GM12878 (cell line): ENCODE measurements around the gene ZNG1B. TPM values are rescaled to one million over a fixed set of nuclear protein-coding genes. Genes with fewer than 3 reads are reported as not detected.
"Not testable (repeated sequence)": the region's sequence is repeated elsewhere in the genome, so short reads cannot be mapped to it uniquely, and the experiment has no call there.

Source experiments
- ATAC-seq: fragments of 200-7000 bp; cut with Tn5 transposase; 3 replicates; pipeline ENCODE4 v1.9.1; 2020; ENCODE audit warnings: mild to moderate bottlenecking, moderate library complexity
- BruUV-seq: library from RNA; stranded (reverse); fragments of 400-500 nt; replicated peaks from 2 replicates; lab custom pipeline; 2021; lab: Mats Ljungman, UMichigan
- CTCF ChIA-PET: fragments of 300-600 bp; sonication (Branson Sonifier 250); formaldehyde crosslinking; extraction: SDS; loops from one replicate; lab custom pipeline; 2021; ENCODE audit warnings: inconsistent platforms; lab: Yijun Ruan, JAX
- POLR2A ChIA-PET: fragments of 350-600 bp; formaldehyde crosslinking; extraction: SDS; loops from one replicate; lab custom pipeline; 2021; ENCODE audit warnings: inconsistent platforms; lab: Charles Lee
- RAD21 ChIA-PET: fragments of 300-600 bp; sonication (Branson Sonifier 250); formaldehyde crosslinking; loops from one replicate; lab custom pipeline; 2023; ENCODE audit warnings: antibody characterized with exemption; ENCODE audit not compliant: unreplicated experiment; lab: Charles Lee
- SMC1A ChIA-PET: fragments of 300-600 bp; sonication (Branson Sonifier 250); formaldehyde crosslinking; loops from one replicate; lab custom pipeline; 2023; ENCODE audit not compliant: unreplicated experiment, uncharacterized antibody; lab: Charles Lee
- DNase-seq: peaks from one replicate; pipeline ENCODE4 v3.0.0-alpha.2; 2011; ENCODE audit warnings: low read depth, low spot score
- FAIRE-seq: peaks from 3 replicates; lab custom pipeline; 2011; peaks lifted over from hg19 to GRCh38; lab: Jason Lieb, UNC
- H2AFZ ChIP-seq: 2 replicates; pipeline ENCODE4 v1.6.0; 2011; ENCODE audit warnings: low read depth, low read length, control low read depth; ENCODE audit not compliant: control insufficient read depth
- H3K27ac ChIP-seq: 2 replicates; pipeline ENCODE4 v1.5.1; 2011; ENCODE audit warnings: control low read depth; ENCODE audit not compliant: control insufficient read depth, insufficient read depth
- H3K27me3 ChIP-seq, 2 experiments: replicated peaks in 1 of 2; 2 replicates each; pipeline versions ENCODE4 v1.6.0 to v1.6.1; 2011; ENCODE audit warnings: low read length in 1 of 2; ENCODE audit not compliant: control insufficient read depth in 2 of 2, insufficient read depth in 2 of 2
- H3K36me3 ChIP-seq, 2 experiments: 2 replicates each; pipeline ENCODE4 v1.5.1; 2011; ENCODE audit warnings: low read length in 1 of 2; ENCODE audit not compliant: control insufficient read depth in 2 of 2, insufficient read depth in 2 of 2
- H3K4me1 ChIP-seq: 2 replicates; pipeline ENCODE4 v1.6.1; 2011; ENCODE audit warnings: mild to moderate bottlenecking, low read length, moderate library complexity, mixed read lengths; ENCODE audit not compliant: control insufficient read depth, insufficient read depth
- H3K4me2 ChIP-seq: 2 replicates; pipeline ENCODE4 v1.6.0; 2011; ENCODE audit warnings: control low read depth; ENCODE audit not compliant: control insufficient read depth, insufficient read depth
- H3K4me3 ChIP-seq: fragments of 200-600 bp; sonication (generic); 2 replicates; pipeline ENCODE4 v1.5.1; 2016
- H3K79me2 ChIP-seq: 2 replicates; pipeline ENCODE4 v1.6.0; 2011; ENCODE audit warnings: low read length; ENCODE audit not compliant: control insufficient read depth, insufficient read depth
- H3K9ac ChIP-seq: 2 replicates; pipeline ENCODE4 v1.8.0; 2011; ENCODE audit warnings: low read length, control low read depth, mixed read lengths; ENCODE audit not compliant: control insufficient read depth, insufficient read depth
- H3K9me3 ChIP-seq: replicated peaks from 3 replicates; pipeline ENCODE4 v1.5.1; 2011; ENCODE audit warnings: mild to moderate bottlenecking, low read length; ENCODE audit not compliant: control insufficient read depth, insufficient read depth
- H4K20me1 ChIP-seq: 2 replicates; pipeline ENCODE4 v1.6.0; 2011; ENCODE audit not compliant: control insufficient read depth, insufficient read depth
- WGBS: methylation state at CpG from one replicate; pipeline ENCODE4 v1.1.6; 2016; ENCODE audit warnings: low lambda C conversion rate; ENCODE audit not compliant: insufficient replicate concordance, insufficient coverage; ENCODE audit errors: missing lambda C conversion rate; 5-methylcytosine and 5-hydroxymethylcytosine counted together
- in situ Hi-C: fragments of 300-500 bp; cut with MboI; formaldehyde crosslinking; loops from 9 replicates; pipeline ENCODE4 v1.14.3; 2018; ENCODE audit warnings: mixed read lengths
- intact Hi-C: fragments of 100-400 bp; cut with micrococcal nuclease; formaldehyde crosslinking; loops from one replicate; pipeline ENCODE4 v1.14.2; 2022; ENCODE audit not compliant: unreplicated experiment
- polyA plus RNA-seq, 11 experiments: library from polyadenylated mRNA; depleted of rRNA in 4 of 11; unstranded in 6 of 11; stranded (reverse) in 5 of 11; fragments of >200 nt; fragmentation: Nextera tagmentation in 4 of 11; fragmentation: Illumina TruSeq in 1 of 11; extraction: Ambion mirVana in 4 of 11; extraction: Trizol in 1 of 11; gene quantifications; 1 replicate in 1 of 11; 2 replicates in 10 of 11; pipeline versions ENCODE4 v1.2.1 to v1.2.3, GENCODE V29; 2011 to 2016; ENCODE audit warnings: inconsistent platforms in 2 of 11, missing spikeins in 2 of 11, low read depth in 1 of 11
- total RNA-seq, 4 experiments: library from RNA; depleted of rRNA in 3 of 4; stranded (reverse); fragments of >200 nt in 3 of 4; fragmentation: Illumina TruSeq in 1 of 4; extraction: Trizol in 1 of 4; gene quantifications; 2 replicates each; pipeline versions ENCODE4 v1.2.1 to v1.2.3, GENCODE V29; 2013 to 2021

ZNG1B gene
- total and polyA plus RNA-seq, 10 of the 15 experiments (the other 5 are each of a cell fraction or from before 2014, with no cell fraction given) = 42.9 to 140 (median 61.4) TPM

DNA sequence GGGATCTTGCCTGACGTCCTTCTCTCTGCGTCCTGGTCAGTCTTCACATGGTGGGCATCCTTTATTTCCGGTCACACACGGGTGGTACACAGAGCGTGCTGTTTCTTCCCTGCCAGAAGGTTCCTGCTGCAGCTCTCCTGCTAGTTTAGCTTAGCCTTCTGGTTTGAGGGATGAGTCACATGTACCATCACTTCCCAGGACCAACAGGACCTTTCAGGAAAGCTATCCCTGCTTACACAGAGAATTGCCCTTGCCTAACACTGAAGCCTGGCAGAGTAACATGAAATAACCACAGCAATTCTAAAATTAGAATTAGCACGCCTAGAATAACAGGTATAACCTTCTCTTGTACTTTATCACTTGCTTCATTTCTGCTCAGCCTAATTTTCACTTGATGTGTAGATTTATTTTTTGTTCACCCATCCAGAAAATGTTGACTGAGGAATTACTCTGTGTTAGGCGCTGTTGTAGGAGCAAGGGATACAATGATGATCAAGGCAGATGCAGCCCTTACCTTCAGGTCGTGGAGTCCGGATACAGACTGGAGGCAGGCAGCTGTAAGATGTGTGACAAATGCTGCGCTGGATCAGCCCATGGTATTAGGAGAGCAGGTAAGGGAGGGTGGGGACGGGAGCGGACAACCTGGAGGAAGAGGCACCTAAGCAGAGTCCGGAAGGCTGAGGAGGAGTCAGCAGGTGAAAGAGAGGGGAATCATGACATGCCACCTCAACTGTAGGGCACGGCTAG, 70.1 kb downstream of the ZNG1B start:
- SMC1A ChIA-PET, H3K36me3 ChIP-seq, DNase-seq, H3K4me3 ChIP-seq, in situ Hi-C loops, POLR2A ChIA-PET, H3K9ac ChIP-seq, H3K79me2 ChIP-seq, ATAC-seq, H4K20me1 ChIP-seq, H3K27ac ChIP-seq, H3K4me2 ChIP-seq, H3K9me3 ChIP-seq, FAIRE-seq, BruUV-seq, H3K4me1 ChIP-seq, intact Hi-C loops, CTCF ChIA-PET, H3K27me3 ChIP-seq, RAD21 ChIA-PET, H2AFZ ChIP-seq: not testable (repeated sequence)
- 32% methylated on average over 12 of the region's 14 CpGs for WGBS

DNA sequence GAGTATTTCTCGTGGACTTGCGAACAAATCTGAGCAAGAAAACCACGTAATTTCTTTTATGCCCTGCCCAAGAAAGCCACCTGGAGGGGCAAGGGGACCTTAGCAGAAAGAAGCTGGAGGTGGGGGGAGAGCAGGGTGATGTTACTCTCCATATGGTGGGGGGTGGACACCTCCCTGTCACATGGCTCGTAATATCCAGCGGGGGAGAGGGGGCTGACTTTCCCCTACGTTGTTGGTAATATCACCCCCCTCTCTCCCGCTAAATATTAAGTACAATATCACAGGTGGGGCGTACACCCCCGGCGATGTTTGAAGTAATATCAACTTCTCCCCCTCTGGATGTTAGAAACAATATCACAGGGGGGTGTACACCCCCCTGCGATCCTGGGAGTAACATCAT, 70.7 kb downstream of the ZNG1B start:
- H3K4me1 ChIP-seq, DNase-seq, H3K4me3 ChIP-seq, H3K4me2 ChIP-seq, H4K20me1 ChIP-seq, ATAC-seq, BruUV-seq, intact Hi-C loops, FAIRE-seq, POLR2A ChIA-PET, H3K79me2 ChIP-seq, RAD21 ChIA-PET, H2AFZ ChIP-seq, H3K27ac ChIP-seq, in situ Hi-C loops, SMC1A ChIA-PET, H3K9ac ChIP-seq, H3K36me3 ChIP-seq, H3K9me3 ChIP-seq, H3K27me3 ChIP-seq, CTCF ChIA-PET: not testable (repeated sequence)
- 55% methylated on average over 10 of the region's 11 CpGs for WGBS

GRCh38 chr2:113510913-113511312, 73.4 kb downstream of the ZNG1B start:
- H3K4me2 ChIP-seq, H3K4me1 ChIP-seq, H3K9me3 ChIP-seq, in situ Hi-C loops, RAD21 ChIA-PET, H3K27ac ChIP-seq, H3K79me2 ChIP-seq, H3K4me3 ChIP-seq, ATAC-seq, DNase-seq, CTCF ChIA-PET, SMC1A ChIA-PET, POLR2A ChIA-PET, H3K36me3 ChIP-seq, H3K9ac ChIP-seq, H4K20me1 ChIP-seq, BruUV-seq, H2AFZ ChIP-seq, intact Hi-C loops, FAIRE-seq, H3K27me3 ChIP-seq: not testable (repeated sequence)
- WGBS = 50% methylated on average over 2 of the region's 3 CpGs

DNA sequence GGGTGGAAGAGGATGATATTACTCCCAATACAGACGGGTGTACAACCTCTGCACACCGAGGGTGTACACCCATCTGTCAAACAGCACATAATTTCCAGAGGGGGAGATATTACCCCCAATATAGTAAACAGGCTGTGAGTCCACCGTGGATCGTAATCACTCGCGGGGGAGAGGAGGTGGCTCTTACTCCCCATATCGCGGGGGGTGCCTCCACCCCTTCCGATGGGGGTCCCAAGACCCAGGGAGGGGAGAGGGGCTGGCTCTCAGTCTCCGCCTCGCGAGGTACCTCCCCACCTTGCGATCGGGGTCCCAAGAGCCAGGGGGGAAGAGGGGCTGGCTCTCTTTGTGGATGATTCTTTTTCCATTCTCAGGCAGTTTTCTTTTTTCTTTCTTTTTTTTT, 74.4 kb downstream of the ZNG1B start:
- WGBS = 71% methylated on average over 8 of the region's 14 CpGs
- FAIRE-seq, H3K79me2 ChIP-seq: not testable (repeated sequence)

More for the DNA sequence above, 74.4 kb downstream of the ZNG1B start:
- H3K4me1 ChIP-seq, H3K27me3 ChIP-seq, H3K9ac ChIP-seq, POLR2A ChIA-PET, H3K9me3 ChIP-seq, intact Hi-C loops, SMC1A ChIA-PET, H3K36me3 ChIP-seq, in situ Hi-C loops, DNase-seq, ATAC-seq, H4K20me1 ChIP-seq, RAD21 ChIA-PET, H3K4me2 ChIP-seq, H3K4me3 ChIP-seq, CTCF ChIA-PET, H3K27ac ChIP-seq, H2AFZ ChIP-seq, BruUV-seq: not testable (repeated sequence)
